MCF 10A (cell line): ENCODE data around the gene USP25. TPM values are rescaled to one million over a fixed set of nuclear protein-coding genes. Genes with fewer than 3 reads are reported as not detected.
A peak's percentile ranks its signal among the peaks of the same experiment; 100 is the strongest.

Source experiments
- BruUV-seq: library from RNA; stranded (reverse); fragments of 400-500 nt; replicated peaks from 2 replicates; lab custom pipeline; 2021; lab: Mats Ljungman, UMichigan
- CTCF ChIA-PET: fragments of 300-600 bp; sonication (Branson Sonifier 250); formaldehyde crosslinking; extraction: SDS; loops from one replicate; lab custom pipeline; 2021; ENCODE audit warnings: antibody characterized with exemption, inconsistent platforms; lab: Yijun Ruan, JAX
- POLR2A ChIA-PET: fragments of 300-600, 350-650 bp; sonication (Branson Sonifier 250); formaldehyde crosslinking; extraction: SDS; loops from one replicate; lab custom pipeline; 2020; ENCODE audit warnings: antibody characterized with exemption, inconsistent platforms; lab: Yijun Ruan, JAX
- DNase-seq: peaks from one replicate; pipeline ENCODE4 v3.0.0-alpha.2; 2018; ENCODE audit not compliant: unreplicated experiment
- H3K27ac Mint-ChIP-seq: one replicate; pipeline ENCODE4 v1.8.0; 2022; ENCODE audit warnings: mild to moderate bottlenecking, low read depth, mixed read lengths; ENCODE audit not compliant: unreplicated experiment
- H3K27me3 Mint-ChIP-seq: one replicate; pipeline ENCODE4 v1.8.0; 2022; ENCODE audit warnings: mixed read lengths; ENCODE audit not compliant: insufficient read depth, unreplicated experiment
- H3K36me3 Mint-ChIP-seq: one replicate; pipeline ENCODE4 v1.8.0; 2022; ENCODE audit warnings: mild to moderate bottlenecking, moderate library complexity, mixed read lengths; ENCODE audit not compliant: insufficient read depth, unreplicated experiment
- H3K4me1 Mint-ChIP-seq: one replicate; pipeline ENCODE4 v1.8.0; 2022; ENCODE audit warnings: mixed read lengths; ENCODE audit not compliant: insufficient read depth, unreplicated experiment
- H3K4me3 Mint-ChIP-seq: one replicate; pipeline ENCODE4 v1.8.0; 2022; ENCODE audit warnings: mild to moderate bottlenecking, moderate library complexity, mixed read lengths; ENCODE audit not compliant: unreplicated experiment
- H3K9me3 Mint-ChIP-seq: one replicate; pipeline ENCODE4 v1.8.0; 2022; ENCODE audit warnings: mixed read lengths; ENCODE audit not compliant: unreplicated experiment
- CTCF ChIP-seq: fragments of 200-600 bp; IDR thresholded peaks from one replicate; pipeline ENCODE4 v1.8.0; 2022; ENCODE audit warnings: antibody characterized with exemption, mild to moderate bottlenecking; ENCODE audit not compliant: unreplicated experiment
- intact Hi-C: fragments of 100-400 bp; cut with micrococcal nuclease; formaldehyde crosslinking; loops from 2 replicates; pipeline ENCODE4 v1.14.1; 2022
- total RNA-seq: library from RNA; stranded (reverse); gene quantifications from 2 replicates; pipeline ENCODE4 v1.2.3, GENCODE V29; 2022

The USP25 gene
- total RNA-seq, 1 experiment from 2014 or later: 90.8 TPM

GRCh38 chr21:15794277-15794912 is 64.6 kb downstream of the USP25 start:
- Mint-ChIP-seq H3K27me3 (no peaks in the 10 kb centered on the region), H3K4me1 (peaks cover 55% of the 10 kb centered on the region), H3K9me3 (no peaks in the 10 kb centered on the region), H3K36me3 (peaks cover 3% of the 10 kb centered on the region), H3K4me3 (no peak overlapping the region), H3K27ac (peak overlapping the region; percentile 88)
- CTCF ChIA-PET: interaction anchor here (1.0 to 1.6 kb wide), 3 partner anchors 32 to 327 kb away, joined by 3 read pairs; no protein-coding TSS in a partner anchor
- intact Hi-C loops: loop anchor here (5.0 kb wide), 1 partner anchor 62 kb away; no protein-coding TSS in a partner anchor
- TF ChIP-seq CTCF: no peak
- BruUV-seq: no TSS peak
- DNase-seq: no peak
- POLR2A ChIA-PET: interaction anchor here (1.3 kb wide), 1 partner anchor 64 kb away, joined by 5 read pairs; the partner anchor contains the start of gene USP25

- Mint-ChIP-seq H3K4me1 (peaks cover 47% of the 10 kb centered on the region), H3K4me3 (no peak overlapping the region), H3K9me3 (no peaks in the 10 kb centered on the region), H3K27me3 (no peaks in the 10 kb centered on the region), H3K36me3 (peaks cover 15% of the 10 kb centered on the region), H3K27ac (no peak overlapping the region)
- ChIA-PET CTCF (interaction anchor here (0.7 kb wide), 1 partner anchor 52 kb away, joined by 3 read pairs; no protein-coding TSS in a partner anchor), POLR2A (interaction anchor here (0.7 kb wide), 1 partner anchor 129 kb away, joined by 4 read pairs; no protein-coding TSS in a partner anchor)
- DNase-seq: no peak
- no TSS peak for BruUV-seq
- TF ChIP-seq CTCF: no peak
- intact Hi-C loops: no loop called here
Measured at GRCh38 chr21:15795533-15795932, 65.8 kb downstream of the USP25 start.

DNA sequence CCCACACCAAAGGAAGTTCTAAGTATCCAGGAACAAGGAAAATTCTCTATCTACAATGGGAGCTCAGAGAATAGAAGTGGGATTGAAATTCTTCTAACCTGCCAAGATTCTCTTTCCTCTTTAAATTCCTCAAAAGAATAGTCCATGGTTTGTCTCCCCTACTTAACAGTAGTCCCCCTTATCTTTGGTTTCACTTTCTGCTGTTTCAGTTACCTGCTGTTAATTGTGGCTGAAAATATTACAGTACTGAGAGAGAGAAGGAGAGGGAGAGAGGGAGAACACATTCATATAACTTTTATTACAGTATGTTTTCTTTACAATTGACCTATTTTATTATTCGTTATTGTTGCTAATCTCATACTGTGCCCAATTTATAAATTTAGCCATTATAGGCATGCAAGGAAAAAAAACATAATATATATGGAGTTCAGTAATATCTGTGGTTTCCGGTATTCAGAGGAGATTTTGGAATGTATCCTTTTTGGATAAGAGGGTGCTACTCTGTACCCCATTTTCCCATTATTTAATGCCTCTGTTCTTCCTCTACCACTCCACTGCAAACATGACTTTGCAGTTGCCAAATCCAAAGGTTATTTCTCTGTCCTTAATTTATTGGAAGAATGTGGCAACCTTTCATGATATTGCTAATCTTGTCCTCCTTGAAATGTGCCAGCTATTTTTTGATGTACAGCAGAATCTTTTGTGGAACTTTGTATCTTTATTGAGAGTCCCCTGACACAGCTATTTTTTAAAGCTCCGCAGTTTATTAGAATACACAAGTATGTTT is 68.0 kb downstream of the USP25 start:
- H3K36me3 Mint-ChIP-seq: peaks cover 25% of the 10 kb centered on the region
- POLR2A ChIA-PET: interaction anchor here (0.7 kb wide), 1 partner anchor 36 kb away, joined by 3 read pairs; no protein-coding TSS in a partner anchor
- H3K4me1 Mint-ChIP-seq: peaks cover 43% of the 10 kb centered on the region
- intact Hi-C loops: no loop called here
- TF ChIP-seq CTCF: no peak
- no TSS peak for BruUV-seq
- no peak for DNase-seq
- H3K9me3 Mint-ChIP-seq: no peaks in the 10 kb centered on the region
- CTCF ChIA-PET: interaction anchor here (0.7 to 1.1 kb wide), 2 partner anchors 107 to 1554 kb away, joined by 3 to 4 read pairs; no protein-coding TSS in a partner anchor
- H3K27me3 Mint-ChIP-seq: no peaks in the 10 kb centered on the region
- peak overlapping the region; percentile 50 for H3K27ac Mint-ChIP-seq
- H3K4me3 Mint-ChIP-seq: no peak overlapping the region

DNA sequence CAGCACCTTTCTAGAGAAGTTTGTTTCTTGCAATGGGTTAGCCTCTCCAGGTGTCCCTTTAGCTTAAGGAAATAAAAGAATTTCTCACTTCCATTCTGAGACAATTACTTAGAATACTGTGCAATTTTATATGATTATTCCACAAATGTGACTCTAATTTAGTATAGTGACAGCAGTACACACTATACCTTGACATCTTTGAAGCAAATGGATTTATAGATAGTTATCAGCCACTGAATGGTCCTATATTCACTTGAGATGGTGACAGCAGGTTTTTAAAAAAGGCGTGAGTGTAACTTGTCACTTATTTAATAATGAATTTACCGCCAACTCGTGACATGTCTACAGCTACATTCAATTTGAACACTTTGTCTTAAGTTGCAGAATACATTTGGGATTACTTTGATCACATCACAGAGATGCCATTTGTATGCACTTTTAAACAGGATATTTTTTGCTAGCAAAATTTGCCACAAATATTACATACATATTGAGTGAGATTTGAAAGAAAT is 71.6 kb downstream of the USP25 start:
- Mint-ChIP-seq H3K27ac (no peak overlapping the region), H3K36me3 (peaks cover 30% of the 10 kb centered on the region), H3K4me1 (peaks cover 24% of the 10 kb centered on the region), H3K9me3 (no peaks in the 10 kb centered on the region), H3K4me3 (no peak overlapping the region), H3K27me3 (no peaks in the 10 kb centered on the region)
- ChIA-PET CTCF (no interaction called here), POLR2A (no interaction called here)
- intact Hi-C loops: no loop called here
- TF ChIP-seq CTCF: no peak
- BruUV-seq: no TSS peak
- no peak for DNase-seq
